HG03064 (cell line): ENCODE results near the gene BLMH.

ENCODE experiments used
- ATAC-seq: cut with Tn5 transposase; IDR thresholded peaks from one replicate; pipeline ENCODE4 v1.9.1; 2021; ENCODE audit warnings: low read depth; ENCODE audit not compliant: unreplicated experiment

Gene BLMH

DNA sequence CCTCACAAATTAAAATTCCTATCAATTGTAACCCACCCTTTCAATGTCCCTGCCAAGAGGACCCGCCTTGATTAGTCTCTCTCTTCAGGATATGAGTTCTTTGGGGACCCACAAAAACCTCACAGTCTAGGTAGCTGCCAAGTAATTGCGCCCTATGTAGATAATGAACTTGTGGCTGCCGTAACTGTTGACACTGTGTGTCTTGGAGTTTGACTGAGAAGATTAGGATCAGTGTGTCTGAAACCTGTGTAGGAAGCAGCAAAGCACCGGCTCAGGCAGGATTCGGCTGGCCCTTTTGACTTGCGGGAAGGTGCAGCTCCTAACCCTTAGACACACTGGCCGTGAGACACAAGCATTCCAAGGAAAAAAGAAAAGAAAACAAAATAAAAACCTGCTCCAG is 38.4 kb downstream of the BLMH start:
- no peak for ATAC-seq

DNA sequence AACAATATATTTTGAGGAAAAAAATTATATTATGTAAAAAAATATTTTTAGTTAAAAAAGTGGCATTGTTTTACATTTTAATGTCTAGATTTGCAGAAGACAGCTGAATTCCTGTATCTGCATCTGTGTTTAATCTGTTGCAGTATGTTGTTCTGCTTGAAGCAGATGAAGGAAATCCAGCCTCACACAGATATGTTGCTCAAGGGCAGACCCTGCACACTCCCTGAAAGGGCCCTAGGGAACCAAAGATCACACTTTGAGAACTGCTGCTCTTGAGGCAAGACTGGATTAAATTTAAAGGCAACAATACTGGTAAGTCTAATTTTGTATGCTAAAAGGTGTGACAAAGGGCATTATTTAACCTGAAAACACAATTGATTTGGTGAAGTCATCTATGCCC is 39.8 kb downstream of the BLMH start:
- no peak for ATAC-seq

- ATAC-seq = no peak
These were observed 42.3 kb downstream of the BLMH start for GRCh38 chr17:30249460-30249859.

- ATAC-seq = no peak
These were observed 43.0 kb downstream of the BLMH start for GRCh38 chr17:30248786-30249185.

GRCh38 chr17:30246460-30246859 is 45.3 kb downstream of the BLMH start:
- no peak for ATAC-seq

- no peak for ATAC-seq
These were observed 46.8 kb downstream of the BLMH start for GRCh38 chr17:30244853-30245385.

- no peak for ATAC-seq
These were observed 48.2 kb downstream of the BLMH start for GRCh38 chr17:30243568-30243967.

DNA sequence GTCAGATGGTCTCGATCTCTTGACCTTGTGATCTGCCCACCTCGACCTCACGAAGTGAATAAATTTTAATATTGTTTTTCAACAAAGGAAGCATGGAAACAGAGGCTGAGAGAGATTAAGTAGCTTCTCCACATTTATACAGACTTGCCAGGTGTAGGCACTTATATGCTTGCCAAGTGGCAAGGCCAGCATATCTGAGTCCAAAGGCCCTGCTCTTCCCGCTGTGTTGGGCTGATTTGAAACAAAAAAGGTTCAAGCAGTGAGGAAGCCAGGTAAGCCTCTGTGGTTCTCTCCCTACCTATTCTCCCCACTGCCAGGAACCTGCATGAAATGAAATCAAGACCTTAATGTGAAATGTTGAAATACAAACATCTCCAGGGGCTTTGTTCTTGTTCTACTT is 48.7 kb downstream of the BLMH start:
- no peak for ATAC-seq

GRCh38 chr17:30241051-30241450 is 50.7 kb downstream of the BLMH start:
- ATAC-seq = no peak

DNA sequence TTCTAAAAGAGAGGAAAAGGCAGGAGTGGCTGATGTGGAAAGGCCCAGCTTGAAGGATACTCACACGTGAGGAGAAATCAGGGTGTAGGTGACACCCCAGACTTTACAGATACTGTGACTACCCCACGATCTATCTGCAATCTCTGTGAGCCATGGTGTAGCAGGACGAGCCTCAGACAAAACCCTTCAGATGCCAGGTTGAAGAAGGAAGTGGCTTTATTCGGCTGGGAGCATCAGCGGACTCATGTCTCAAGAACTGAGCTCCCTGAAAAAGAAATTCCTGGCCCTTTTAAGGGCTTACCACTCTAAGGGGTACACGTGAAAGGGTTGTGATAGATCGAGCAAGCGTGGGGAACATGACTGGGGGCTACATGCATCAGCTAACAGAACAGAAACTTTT is 51.6 kb downstream of the BLMH start:
- ATAC-seq = no peak

DNA sequence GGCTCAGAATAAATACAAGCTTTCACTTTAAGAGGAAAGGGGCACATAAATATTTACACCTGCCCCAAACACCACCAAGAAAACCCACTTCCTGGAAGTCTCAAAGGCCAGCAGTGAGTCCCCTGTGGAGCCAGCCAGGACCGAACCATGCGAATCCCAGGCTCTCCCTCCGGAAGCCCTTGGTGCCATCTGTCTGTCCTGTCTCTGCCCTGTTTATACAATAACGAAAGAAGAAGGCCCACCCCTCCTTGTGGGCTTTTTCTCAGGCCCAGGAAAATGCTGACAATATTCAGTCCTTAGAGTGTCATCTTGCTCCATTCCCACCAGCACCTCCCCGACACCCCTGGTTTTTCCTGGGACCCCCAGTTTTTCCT is 52.7 kb downstream of the BLMH start:
- ATAC-seq = no peak

DNA sequence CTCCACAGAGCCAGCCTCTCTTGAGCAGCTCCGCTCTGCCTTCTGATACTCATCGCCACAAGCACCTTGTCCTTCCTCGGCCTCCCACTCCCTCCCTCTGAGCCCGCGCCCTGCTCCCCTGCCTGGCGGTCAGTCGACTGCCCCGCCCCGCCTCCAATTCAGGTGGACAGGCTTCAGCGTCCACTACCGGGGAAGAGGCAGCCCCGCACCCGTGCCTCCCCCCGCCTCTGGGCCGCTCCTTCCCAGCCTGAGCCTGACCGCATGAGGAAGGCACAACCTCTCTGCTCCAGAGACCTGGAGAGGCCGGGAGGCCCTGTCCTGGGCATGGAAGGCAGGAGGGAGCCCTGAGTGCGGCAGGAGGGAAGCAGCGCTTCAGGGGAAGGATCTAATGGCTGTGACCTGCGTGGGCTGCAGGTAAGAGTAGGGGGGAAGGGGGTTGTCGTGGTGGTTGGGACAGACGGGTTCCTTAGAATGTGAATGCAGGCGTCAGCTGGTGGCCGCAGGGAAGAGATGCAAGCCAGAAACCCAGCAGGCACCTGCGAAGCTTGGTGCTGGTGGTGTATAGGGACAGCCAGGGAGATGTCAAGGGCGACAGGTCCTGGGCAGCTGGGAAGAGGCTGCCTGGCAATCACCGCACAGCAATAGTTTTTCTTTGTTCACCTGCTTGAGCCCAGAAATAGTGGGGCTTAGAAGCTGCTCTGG is 53.2 kb downstream of the BLMH start:
- ATAC-seq = no peak

DNA sequence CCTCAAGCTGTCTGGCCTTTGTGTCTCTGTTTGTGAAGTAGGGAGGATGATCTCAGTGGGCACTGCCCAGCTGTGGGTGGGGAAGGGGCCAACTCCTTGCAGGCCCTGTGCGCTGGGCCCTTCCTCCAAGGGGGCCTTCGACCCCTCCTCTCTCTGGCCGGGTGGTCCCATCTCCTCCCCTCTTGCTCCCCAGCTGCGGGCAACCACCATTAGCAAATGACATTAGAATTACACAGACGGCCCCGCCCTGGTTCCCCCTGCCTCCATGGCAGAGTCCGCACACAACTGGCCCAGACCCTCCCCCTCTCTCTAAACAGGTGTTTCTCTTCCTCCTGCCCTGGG is 53.8 kb downstream of the BLMH start:
- no peak for ATAC-seq

DNA sequence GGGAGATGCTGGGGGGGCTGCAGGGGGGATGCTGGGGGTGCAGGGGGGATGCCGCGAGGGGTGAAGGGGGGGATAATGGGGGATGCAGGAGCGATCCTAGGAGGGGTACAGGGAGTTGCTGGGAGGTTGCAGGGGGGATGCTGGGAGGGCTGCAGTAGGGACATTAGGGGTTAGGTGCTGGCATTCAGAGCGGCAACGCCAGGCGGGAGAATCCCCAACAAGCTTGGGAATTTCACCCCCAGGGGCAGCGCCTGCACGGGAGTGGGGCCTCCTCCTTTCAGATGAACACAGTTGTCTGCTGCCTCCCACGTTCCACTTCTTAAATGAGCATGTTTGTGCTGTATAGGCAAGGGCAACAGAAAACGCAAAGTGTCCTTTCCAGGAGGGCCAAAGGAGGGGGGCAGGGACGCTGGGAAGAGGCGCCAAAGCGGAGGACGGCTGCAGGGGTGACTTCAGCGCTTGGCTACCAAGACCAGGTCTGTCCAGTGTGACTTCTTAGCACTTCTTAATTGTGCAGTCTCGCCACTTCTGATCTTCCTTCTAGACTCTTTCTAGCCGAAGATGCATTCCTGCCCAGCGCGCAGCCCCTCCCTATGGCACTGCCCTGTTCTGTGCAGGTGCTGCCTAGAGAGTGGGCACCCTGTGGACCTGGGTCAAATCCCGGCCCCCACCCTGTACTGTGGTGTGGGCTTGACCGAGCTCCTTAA is 54.3 kb downstream of the BLMH start:
- ATAC-seq = no peak

DNA sequence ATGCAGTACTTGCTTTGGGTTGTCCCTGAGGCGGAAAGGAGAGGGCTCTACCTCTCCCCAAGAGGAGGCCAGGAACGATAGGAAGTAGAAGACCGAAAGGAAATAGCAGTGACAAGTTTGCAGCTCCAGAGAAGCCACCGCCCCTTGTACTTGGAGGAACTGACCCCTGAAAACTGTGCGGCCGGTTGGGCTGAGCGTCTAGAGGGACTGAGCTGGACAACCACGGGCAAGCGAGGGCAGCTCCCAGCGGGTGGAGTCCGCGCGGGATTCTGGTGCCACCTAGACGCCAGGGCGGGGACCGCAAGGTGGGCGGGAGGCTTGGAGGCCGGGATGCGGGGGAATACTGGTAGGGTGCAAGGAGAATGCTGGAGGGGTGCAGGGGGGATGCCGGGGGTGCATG is 55.0 kb downstream of the BLMH start:
- ATAC-seq = no peak

GRCh38 chr17:30236297-30236624 is 55.5 kb downstream of the BLMH start:
- no peak for ATAC-seq

DNA sequence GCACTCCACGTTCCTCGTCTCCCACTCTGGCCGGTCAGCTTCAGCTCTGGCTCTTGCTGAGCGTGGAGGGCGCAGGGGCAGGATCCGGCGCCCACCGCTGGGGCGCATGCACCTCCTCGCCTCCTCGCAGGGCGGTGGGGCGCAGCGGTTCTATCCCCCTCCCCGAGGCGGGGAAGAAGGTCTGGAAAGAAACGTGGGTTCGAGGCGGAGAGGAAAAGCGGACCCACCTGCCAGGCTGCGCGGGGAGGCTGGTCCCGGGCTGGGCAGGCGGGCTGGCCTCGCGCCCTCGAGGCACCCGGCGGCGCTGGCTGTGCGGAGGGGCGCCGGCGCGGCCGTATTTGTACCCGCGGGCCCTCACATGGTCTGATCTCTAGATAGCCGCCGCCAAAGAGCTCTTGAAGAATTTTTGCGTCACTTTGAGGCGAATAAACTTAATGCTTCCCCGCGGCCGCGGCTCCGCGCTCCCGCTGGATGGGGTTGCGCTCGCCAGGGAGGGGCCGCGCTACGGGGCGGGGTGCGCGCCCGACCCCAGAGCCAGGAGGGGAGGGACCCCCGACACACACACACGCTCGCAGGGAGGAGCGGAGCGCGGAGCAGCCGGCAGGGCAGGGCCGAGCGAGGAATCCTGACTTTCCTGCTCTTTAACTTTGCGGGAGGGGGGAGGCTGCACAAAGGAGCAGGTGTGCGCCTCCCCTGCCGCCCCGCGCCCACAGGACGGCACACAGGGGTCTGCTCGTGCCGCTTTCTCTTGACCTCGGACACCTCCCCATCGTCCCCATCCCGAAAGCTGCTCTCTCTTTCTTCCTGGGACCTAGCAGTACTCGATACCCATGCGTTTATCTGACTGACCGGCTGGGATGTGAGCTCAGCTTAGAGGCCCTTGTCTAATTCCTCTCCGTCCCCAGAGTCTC is 56.1 kb downstream of the BLMH start, which contains the start of gene SLC6A4:
TSS of gene SLC6A4 (minus strand) at position 312 of the 911 bp plus-strand sequence. CDS start 13,739 bp downstream, outside the sequence.
- ATAC-seq = no peak

DNA sequence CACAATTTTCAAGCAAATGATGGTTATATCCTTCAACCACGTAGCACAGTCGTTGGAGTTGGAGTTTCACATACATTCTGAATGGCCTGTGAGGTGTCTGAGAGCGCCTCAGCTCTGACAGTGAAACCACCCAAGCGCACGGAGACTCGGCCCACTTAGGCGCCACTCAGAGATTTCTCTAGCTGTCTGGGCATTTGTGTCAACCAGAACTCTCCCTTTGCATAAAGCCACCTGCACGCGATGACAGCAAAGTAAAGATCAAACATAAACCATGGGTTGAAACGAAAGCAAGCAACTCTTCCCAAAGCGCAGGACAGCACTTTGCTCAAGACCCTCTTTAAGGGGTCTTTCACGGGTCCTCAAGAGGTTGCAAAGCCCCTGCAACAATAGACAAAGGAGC is 56.8 kb downstream of the BLMH start:
- no peak for ATAC-seq

DNA sequence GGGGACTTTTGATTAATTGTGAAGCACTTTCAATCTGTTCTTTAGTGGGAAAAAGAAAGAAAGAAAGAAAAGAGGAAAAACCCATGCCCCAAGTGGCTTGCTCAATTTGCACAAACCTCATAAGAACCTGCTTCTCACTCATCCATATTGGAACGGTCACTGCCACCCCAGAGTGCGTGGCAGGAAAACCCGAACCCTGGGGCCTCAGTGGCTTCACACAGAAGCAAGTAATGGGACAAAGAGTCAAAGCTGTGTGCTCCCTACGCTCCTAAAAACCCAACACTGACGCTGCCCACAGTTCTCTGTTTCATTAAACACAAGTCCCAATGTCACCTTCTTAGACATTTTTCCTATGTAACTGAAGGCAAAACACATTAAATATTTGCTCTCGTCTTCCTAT is 57.4 kb downstream of the BLMH start:
- ATAC-seq = no peak

DNA sequence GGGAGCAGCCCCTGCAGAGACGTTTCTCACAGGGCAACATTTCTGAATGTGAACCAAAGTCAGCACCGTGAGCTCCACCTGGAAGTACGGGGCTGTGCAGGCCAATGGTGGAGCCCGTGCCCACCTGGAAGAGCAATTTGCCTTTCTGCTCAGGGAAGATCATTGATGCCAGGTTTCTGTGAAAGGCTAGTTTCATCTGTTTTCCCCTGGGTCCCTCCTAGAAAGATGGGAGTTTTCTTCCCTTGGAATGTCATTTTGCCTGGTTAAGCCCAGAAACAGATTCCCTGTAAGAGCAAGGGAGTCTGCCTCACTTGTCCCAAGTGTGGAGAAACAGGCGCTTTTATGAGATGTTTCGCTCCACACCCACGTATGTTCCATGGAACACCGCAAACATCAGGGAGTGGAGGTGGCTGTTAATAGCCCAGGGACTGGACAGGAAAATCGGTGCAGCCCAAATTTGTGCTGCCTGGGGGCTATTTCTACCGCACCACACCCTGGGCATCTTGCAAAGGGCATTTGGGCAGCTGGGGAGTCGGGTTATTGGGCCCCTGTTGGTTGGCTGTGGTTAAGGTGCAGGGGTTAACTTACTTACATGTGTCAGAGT is 58.8 kb downstream of the BLMH start:
- ATAC-seq = no peak
